K562 (cell line): Measurements from ENCODE around the gene HNRNPM. TPM values are rescaled to one million over a fixed set of nuclear protein-coding genes. Genes with fewer than 3 reads are reported as not detected.

Experiments
- ATAC-seq: fragments of 200-7000 bp; cut with Tn5 transposase; 3 replicates; pipeline ENCODE4 v1.9.1; 2020; ENCODE audit warnings: moderate library complexity
- BruUV-seq: library from RNA; stranded (reverse); fragments of 400-500 nt; replicated peaks from 2 replicates; lab custom pipeline; 2021; lab: Mats Ljungman, UMichigan
- CTCF ChIA-PET: fragments of 300-600 bp; formaldehyde crosslinking; extraction: SDS; loops from one replicate; lab custom pipeline; 2021; ENCODE audit warnings: low intra/inter-chr PET ratio; lab: Yijun Ruan, JAX
- POLR2A ChIA-PET: fragments of 300-600, 350-650 bp; sonication (Branson Sonifier 250); formaldehyde crosslinking; extraction: SDS; loops from one replicate; lab custom pipeline; 2021; ENCODE audit warnings: antibody characterized with exemption, inconsistent platforms; lab: Yijun Ruan, JAX
- DNase-seq, 4 experiments: peaks; one replicate each; pipeline versions ENCODE4 v3.0.0 to v3.0.0-alpha.2; 2011 to 2018; ENCODE audit warnings: low spot score in 3 of 4, mixed read lengths in 3 of 4; ENCODE audit errors: extremely low read depth in 1 of 4
- FAIRE-seq: peaks from 2 replicates; lab custom pipeline; 2011; peaks lifted over from hg19 to GRCh38; lab: Jason Lieb, UNC
- H2AFZ ChIP-seq: 2 replicates; pipeline ENCODE4 v1.6.0; 2011; ENCODE audit warnings: low read depth, low read length, control low read depth, inconsistent platforms
- H3K27ac ChIP-seq: fragments of 200-600 bp; 3 replicates; pipeline ENCODE4 v1.8.0; 2011; ENCODE audit warnings: low read depth, mild to moderate bottlenecking, control low read depth, inconsistent platforms, low read length, moderate library complexity, mixed read lengths; ENCODE audit errors: extremely low read depth
- H3K27me3 ChIP-seq, 2 experiments: fragments of 300-600 bp in 1 of 2; 2 replicates in 1 of 2; 3 replicates in 1 of 2; pipeline versions ENCODE4 v1.6.0 to v1.8.0; 2011; ENCODE audit warnings: inconsistent platforms in 2 of 2, low read length in 2 of 2, mild to moderate bottlenecking in 1 of 2, mixed read lengths in 1 of 2, moderate library complexity in 1 of 2; ENCODE audit not compliant: control insufficient read depth in 2 of 2, insufficient read depth in 2 of 2
- H3K36me3 ChIP-seq: fragments of 300-600 bp; 3 replicates; pipeline ENCODE4 v1.8.0; 2011; ENCODE audit warnings: mild to moderate bottlenecking, low read length, inconsistent platforms; ENCODE audit not compliant: control insufficient read depth, insufficient read depth
- H3K4me1 ChIP-seq, 2 experiments: fragments of 200-600 bp in 1 of 2; replicated peaks in 1 of 2; 2 replicates in 1 of 2; 3 replicates in 1 of 2; pipeline versions ENCODE4 v1.5.1 to v1.8.0; 2011; ENCODE audit warnings: inconsistent platforms in 2 of 2, low read length in 2 of 2, mild to moderate bottlenecking in 1 of 2, mixed read lengths in 1 of 2, moderate library complexity in 1 of 2; ENCODE audit not compliant: control insufficient read depth in 2 of 2, insufficient read depth in 2 of 2
- H3K4me2 ChIP-seq: 2 replicates; pipeline ENCODE4 v1.6.1; 2011; ENCODE audit warnings: low read length, control low read depth, inconsistent platforms, mixed read lengths; ENCODE audit not compliant: insufficient read depth
- H3K4me3 ChIP-seq: fragments of 200-600 bp; sonication (generic), shearing (Covaris generic); 2 replicates; pipeline ENCODE4 v1.5.1; 2016; ENCODE audit warnings: control low read depth, inconsistent platforms
- H3K79me2 ChIP-seq: fragments of 200-600 bp; 3 replicates; pipeline ENCODE4 v1.8.0; 2011; ENCODE audit warnings: low read length, inconsistent platforms; ENCODE audit not compliant: control insufficient read depth, insufficient read depth
- H3K9ac ChIP-seq, 2 experiments: 2 replicates each; pipeline versions ENCODE4 v1.6.0 to v1.6.1; 2011; ENCODE audit warnings: low read depth in 2 of 2, low read length in 2 of 2, control low read depth in 1 of 2, inconsistent platforms in 1 of 2, mild to moderate bottlenecking in 1 of 2, mixed read lengths in 1 of 2; ENCODE audit not compliant: insufficient read depth in 1 of 2
- H3K9me1 ChIP-seq: one replicate; pipeline ENCODE4 v1.6.0; 2011; ENCODE audit warnings: inconsistent platforms, mild to moderate bottlenecking, low read length, moderate library complexity; ENCODE audit not compliant: control insufficient read depth, insufficient read depth
- H3K9me3 ChIP-seq: replicated peaks from 2 replicates; pipeline ENCODE4 v1.5.1; 2011; ENCODE audit warnings: low read depth, low read length, inconsistent platforms; ENCODE audit not compliant: control insufficient read depth, insufficient read depth
- H4K20me1 ChIP-seq: replicated peaks from 2 replicates; pipeline ENCODE4 v1.6.1; 2011; ENCODE audit warnings: low read length, inconsistent platforms, mixed read lengths; ENCODE audit not compliant: control insufficient read depth, insufficient read depth
- CBFA2T2 ChIP-seq: fragments of 450-650 bp; conservative IDR thresholded peaks from 2 replicates; pipeline ENCODE4 v1.6.1; 2017; ENCODE audit warnings: mild to moderate bottlenecking
- CREBBP ChIP-seq: IDR thresholded peaks from one replicate; pipeline ENCODE4 v1.6.1; 2012; ENCODE audit warnings: low read depth, mild to moderate bottlenecking, control low read depth, inconsistent platforms, low read length
- CSDE1 ChIP-seq, 2 experiments: fragments of 450-650 bp; IDR thresholded peaks; 2 replicates each; pipeline ENCODE4 v1.6.1; 2016; ENCODE audit warnings: mild to moderate bottlenecking in 1 of 2
- ESRRB ChIP-seq: fragments of 250-450 bp; sonication (Bioruptor Pico); IDR thresholded peaks from 2 replicates; pipeline ENCODE4 v1.5.0; 2020; ENCODE audit warnings: mild to moderate bottlenecking, moderate library complexity, borderline replicate concordance
- ETV1 ChIP-seq: fragments of 450-650 bp; conservative IDR thresholded peaks from 2 replicates; pipeline ENCODE4 v1.6.1; 2016; ENCODE audit warnings: missing genetic modification characterization, control low read depth, low read depth, missing compliant biosample characterization
- FOSL1 ChIP-seq: fragments of 200-800 bp; sonication (Bioruptor generic); conservative IDR thresholded peaks from 2 replicates; pipeline ENCODE4 v1.6.1; 2016; ENCODE audit warnings: missing genetic modification characterization, missing compliant biosample characterization
- HSF4 ChIP-seq: fragments of 250-450 bp; sonication (Bioruptor Pico); IDR thresholded peaks from 2 replicates; pipeline ENCODE4 v2.1.2; 2022; ENCODE audit warnings: mild to moderate bottlenecking, moderate library complexity, borderline replicate concordance
- LEF1 ChIP-seq: fragments of 450-650 bp; IDR thresholded peaks from 2 replicates; pipeline ENCODE4 v1.6.1; 2016; ENCODE audit warnings: mild to moderate bottlenecking
- MED1 ChIP-seq: sonication (generic); formaldehyde crosslinking; IDR thresholded peaks from 2 replicates; pipeline ENCODE4 v1.8.1; 2023; ENCODE audit warnings: missing genetic modification reagents, borderline replicate concordance
- TCF7L2 ChIP-seq: fragments of 150-350 bp; IDR thresholded peaks from 2 replicates; pipeline ENCODE4 v1.6.1; 2016; ENCODE audit warnings: low read depth, mild to moderate bottlenecking, low read length, moderate library complexity
- ZBTB7A ChIP-seq: IDR thresholded peaks from 2 replicates; pipeline ENCODE4 v1.6.1; 2011; ENCODE audit warnings: low read depth, mild to moderate bottlenecking, low read length, moderate library complexity, borderline replicate concordance; ENCODE audit not compliant: control insufficient read depth
- ZKSCAN1 ChIP-seq: fragments of 150-350 bp; IDR thresholded peaks from 2 replicates; pipeline ENCODE4 v1.6.1; 2016; ENCODE audit warnings: low read depth, low read length
- ZNF165 ChIP-seq: fragments of 250-450 bp; sonication (Bioruptor Pico); IDR thresholded peaks from 2 replicates; pipeline ENCODE4 v1.4.0; 2020; ENCODE audit warnings: borderline replicate concordance
- ZNF174 ChIP-seq: fragments of 250-450 bp; sonication (Bioruptor Pico); IDR thresholded peaks from 2 replicates; pipeline ENCODE4 v1.4.0; 2020; ENCODE audit warnings: mild to moderate bottlenecking
- ZNF408 ChIP-seq: fragments of 250-450 bp; sonication (Bioruptor Pico); IDR thresholded peaks from 2 replicates; pipeline ENCODE4 v1.4.0; 2020; ENCODE audit warnings: low read depth, mild to moderate bottlenecking, moderate library complexity
- WGBS: fragments of 100-300 bp; shearing (Covaris generic); methylation state at CpG from one replicate; pipeline ENCODE4 v1.1.6; 2016; ENCODE audit warnings: low coverage, mixed read lengths; ENCODE audit not compliant: insufficient coverage; ENCODE audit errors: missing lambda C conversion rate; 5-methylcytosine and 5-hydroxymethylcytosine counted together
- in situ Hi-C: fragments of 300-500 bp; cut with MboI; formaldehyde crosslinking; loops from 4 replicates; pipeline ENCODE4 v1.15.0; 2018; ENCODE audit warnings: inconsistent platforms, mixed read lengths
- intact Hi-C: fragments of 100-400 bp; cut with micrococcal nuclease; formaldehyde crosslinking; loops from 2 replicates; pipeline ENCODE4 v1.14.2; 2022
- polyA plus RNA-seq, 8 experiments: library from polyadenylated mRNA; depleted of rRNA in 4 of 8; stranded (reverse) in 5 of 8; unstranded in 3 of 8; fragments of >200 nt; fragmentation: Nextera tagmentation in 2 of 8; fragmentation: Illumina TruSeq in 1 of 8; extraction: Ambion mirVana in 2 of 8; extraction: Trizol in 1 of 8; gene quantifications; 2 replicates each; pipeline versions ENCODE4 v1.2.1 to v1.2.3, GENCODE V29; 2011 to 2014; ENCODE audit warnings: inconsistent platforms in 1 of 8, missing spikeins in 1 of 8
- total RNA-seq, 7 experiments: library from RNA; depleted of rRNA in 6 of 7; stranded (reverse); fragments of >200 nt in 6 of 7; fragmentation: Illumina TruSeq in 2 of 7; extraction: Trizol in 2 of 7; gene quantifications; 2 replicates each; pipeline versions ENCODE4 v1.2.1 to v1.2.3, GENCODE V29; 2011 to 2021; ENCODE audit warnings: low replicate concordance in 1 of 7
- TF ChIP-seq, protein P1 (sequence below): fragments of 450-650 bp; formaldehyde crosslinking; IDR thresholded peaks from 2 replicates; pipeline ENCODE4 v1.4.0; 2020; ENCODE audit warnings: mild to moderate bottlenecking, moderate library complexity
- TF ChIP-seq, protein P2 (sequence below): fragments of 250-450 bp; sonication (Bioruptor Pico); IDR thresholded peaks from 2 replicates; pipeline ENCODE4 v1.8.0; 2021; ENCODE audit warnings: moderate library complexity, mild to moderate bottlenecking, inconsistent platforms
- TF ChIP-seq, protein P3 (sequence below): fragments of 150-350 bp; IDR thresholded peaks from 2 replicates; pipeline ENCODE4 v1.6.1; 2014; ENCODE audit warnings: low read depth, mild to moderate bottlenecking, low read length, borderline replicate concordance

The HNRNPM gene
- total and polyA plus RNA-seq, 9 of the 15 experiments (the other 6 are each of a cell fraction or from before 2014, with no cell fraction given) = 11.1 to 340 (median 195) TPM

DNA sequence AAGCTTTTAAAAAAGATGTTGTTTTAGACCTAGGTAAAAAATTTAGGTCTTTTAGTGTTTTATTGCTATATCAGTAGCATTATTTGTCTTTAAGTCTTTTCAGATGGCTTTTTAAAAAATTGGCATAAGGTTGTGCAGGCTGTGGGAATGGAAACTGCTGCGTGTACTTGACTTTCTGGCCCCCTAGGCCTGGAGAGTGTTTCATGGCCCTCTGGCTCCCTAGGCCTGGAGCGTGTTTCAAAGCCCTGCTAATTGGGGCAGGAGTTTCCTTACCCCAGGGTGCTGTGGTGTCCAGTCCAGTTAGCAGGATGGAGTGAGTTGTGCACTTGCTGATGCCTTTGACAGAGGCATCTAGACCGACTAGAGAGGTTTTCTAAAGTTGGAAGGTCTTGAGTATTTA lies 33.8 kb downstream of the HNRNPM start:
- Histone ChIP-seq H4K20me1 (peaks cover 15% of the 10 kb centered on the region), H3K4me2 (no peak overlapping the region), H3K9ac (no peak overlapping the region), H3K27ac (no peak overlapping the region), H3K4me1 (peaks cover 0 to 4% of the 10 kb centered on the region in 2 experiments; a peak in 1 of 5 replicates), H3K9me1 (no peaks in the 10 kb centered on the region), H3K36me3 (peaks cover 91% of the 10 kb centered on the region; the same call in 2 of the 3 replicates), H3K79me2 (peaks cover 68% of the 10 kb centered on the region), H3K4me3 (no peak overlapping the region), H3K9me3 (no peaks in the 10 kb centered on the region), H3K27me3 (no peaks in the 10 kb centered on the region), H2AFZ (no peak overlapping the region)
- CTCF ChIA-PET = no interaction called here
- intact Hi-C loops = no loop called here
- BruUV-seq = no TSS peak
- in situ Hi-C loops = no loop called here
- no peak for DNase-seq
- POLR2A ChIA-PET = interaction anchor here (0.8 to 1.7 kb wide), 2 partner anchors 9 to 35 kb away, joined by 3 to 5 read pairs; partner anchors contain the start of gene ZNF414
- no peak for FAIRE-seq
- 68% methylated on average over 3 of the region's 3 CpGs for WGBS
- no peak for ATAC-seq
- no peak for TF ChIP-seq CREBBP
- no peak for TF ChIP-seq ZBTB7A
- TF ChIP-seq ESRRB = no peak
- no peak for TF ChIP-seq CSDE1 (IDR thresholded peaks at IDR 0.05)
- no peak for TF ChIP-seq ZKSCAN1
- no peak for TF ChIP-seq LEF1
- TF ChIP-seq ZNF174 (CRISPR knock-in tag) = no peak
- TF ChIP-seq, protein P1, sequence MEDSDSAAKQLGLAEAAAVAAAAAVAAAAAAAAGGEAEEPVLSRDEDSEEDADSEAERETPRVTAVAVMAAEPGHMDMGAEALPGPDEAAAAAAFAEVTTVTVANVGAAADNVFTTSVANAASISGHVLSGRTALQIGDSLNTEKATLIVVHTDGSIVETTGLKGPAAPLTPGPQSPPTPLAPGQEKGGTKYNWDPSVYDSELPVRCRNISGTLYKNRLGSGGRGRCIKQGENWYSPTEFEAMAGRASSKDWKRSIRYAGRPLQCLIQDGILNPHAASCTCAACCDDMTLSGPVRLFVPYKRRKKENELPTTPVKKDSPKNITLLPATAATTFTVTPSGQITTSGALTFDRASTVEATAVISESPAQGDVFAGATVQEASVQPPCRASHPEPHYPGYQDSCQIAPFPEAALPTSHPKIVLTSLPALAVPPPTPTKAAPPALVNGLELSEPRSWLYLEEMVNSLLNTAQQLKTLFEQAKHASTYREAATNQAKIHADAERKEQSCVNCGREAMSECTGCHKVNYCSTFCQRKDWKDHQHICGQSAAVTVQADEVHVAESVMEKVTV (CRISPR knock-in tag) = no peak
- TF ChIP-seq ZNF165 = no peak
- TF ChIP-seq MED1 (CRISPR knock-in tag) = no peak
- no peak for TF ChIP-seq TCF7L2
- no peak for TF ChIP-seq FOSL1 (tag)
- TF ChIP-seq, protein P2, sequence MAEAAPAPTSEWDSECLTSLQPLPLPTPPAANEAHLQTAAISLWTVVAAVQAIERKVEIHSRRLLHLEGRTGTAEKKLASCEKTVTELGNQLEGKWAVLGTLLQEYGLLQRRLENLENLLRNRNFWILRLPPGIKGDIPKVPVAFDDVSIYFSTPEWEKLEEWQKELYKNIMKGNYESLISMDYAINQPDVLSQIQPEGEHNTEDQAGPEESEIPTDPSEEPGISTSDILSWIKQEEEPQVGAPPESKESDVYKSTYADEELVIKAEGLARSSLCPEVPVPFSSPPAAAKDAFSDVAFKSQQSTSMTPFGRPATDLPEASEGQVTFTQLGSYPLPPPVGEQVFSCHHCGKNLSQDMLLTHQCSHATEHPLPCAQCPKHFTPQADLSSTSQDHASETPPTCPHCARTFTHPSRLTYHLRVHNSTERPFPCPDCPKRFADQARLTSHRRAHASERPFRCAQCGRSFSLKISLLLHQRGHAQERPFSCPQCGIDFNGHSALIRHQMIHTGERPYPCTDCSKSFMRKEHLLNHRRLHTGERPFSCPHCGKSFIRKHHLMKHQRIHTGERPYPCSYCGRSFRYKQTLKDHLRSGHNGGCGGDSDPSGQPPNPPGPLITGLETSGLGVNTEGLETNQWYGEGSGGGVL (CRISPR knock-in tag) = no peak
- TF ChIP-seq ETV1 (tag) = no peak
- TF ChIP-seq ZNF408 (CRISPR knock-in tag) = no peak
- no peak for TF ChIP-seq CBFA2T2
- TF ChIP-seq, protein P3, sequence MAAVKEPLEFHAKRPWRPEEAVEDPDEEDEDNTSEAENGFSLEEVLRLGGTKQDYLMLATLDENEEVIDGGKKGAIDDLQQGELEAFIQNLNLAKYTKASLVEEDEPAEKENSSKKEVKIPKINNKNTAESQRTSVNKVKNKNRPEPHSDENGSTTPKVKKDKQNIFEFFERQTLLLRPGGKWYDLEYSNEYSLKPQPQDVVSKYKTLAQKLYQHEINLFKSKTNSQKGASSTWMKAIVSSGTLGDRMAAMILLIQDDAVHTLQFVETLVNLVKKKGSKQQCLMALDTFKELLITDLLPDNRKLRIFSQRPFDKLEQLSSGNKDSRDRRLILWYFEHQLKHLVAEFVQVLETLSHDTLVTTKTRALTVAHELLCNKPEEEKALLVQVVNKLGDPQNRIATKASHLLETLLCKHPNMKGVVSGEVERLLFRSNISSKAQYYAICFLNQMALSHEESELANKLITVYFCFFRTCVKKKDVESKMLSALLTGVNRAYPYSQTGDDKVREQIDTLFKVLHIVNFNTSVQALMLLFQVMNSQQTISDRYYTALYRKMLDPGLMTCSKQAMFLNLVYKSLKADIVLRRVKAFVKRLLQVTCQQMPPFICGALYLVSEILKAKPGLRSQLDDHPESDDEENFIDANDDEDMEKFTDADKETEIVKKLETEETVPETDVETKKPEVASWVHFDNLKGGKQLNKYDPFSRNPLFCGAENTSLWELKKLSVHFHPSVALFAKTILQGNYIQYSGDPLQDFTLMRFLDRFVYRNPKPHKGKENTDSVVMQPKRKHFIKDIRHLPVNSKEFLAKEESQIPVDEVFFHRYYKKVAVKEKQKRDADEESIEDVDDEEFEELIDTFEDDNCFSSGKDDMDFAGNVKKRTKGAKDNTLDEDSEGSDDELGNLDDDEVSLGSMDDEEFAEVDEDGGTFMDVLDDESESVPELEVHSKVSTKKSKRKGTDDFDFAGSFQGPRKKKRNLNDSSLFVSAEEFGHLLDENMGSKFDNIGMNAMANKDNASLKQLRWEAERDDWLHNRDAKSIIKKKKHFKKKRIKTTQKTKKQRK = no peak
- TF ChIP-seq HSF4 = no peak
